ENCODE results near the gene PDE7B.

PDE7B gene

DNA sequence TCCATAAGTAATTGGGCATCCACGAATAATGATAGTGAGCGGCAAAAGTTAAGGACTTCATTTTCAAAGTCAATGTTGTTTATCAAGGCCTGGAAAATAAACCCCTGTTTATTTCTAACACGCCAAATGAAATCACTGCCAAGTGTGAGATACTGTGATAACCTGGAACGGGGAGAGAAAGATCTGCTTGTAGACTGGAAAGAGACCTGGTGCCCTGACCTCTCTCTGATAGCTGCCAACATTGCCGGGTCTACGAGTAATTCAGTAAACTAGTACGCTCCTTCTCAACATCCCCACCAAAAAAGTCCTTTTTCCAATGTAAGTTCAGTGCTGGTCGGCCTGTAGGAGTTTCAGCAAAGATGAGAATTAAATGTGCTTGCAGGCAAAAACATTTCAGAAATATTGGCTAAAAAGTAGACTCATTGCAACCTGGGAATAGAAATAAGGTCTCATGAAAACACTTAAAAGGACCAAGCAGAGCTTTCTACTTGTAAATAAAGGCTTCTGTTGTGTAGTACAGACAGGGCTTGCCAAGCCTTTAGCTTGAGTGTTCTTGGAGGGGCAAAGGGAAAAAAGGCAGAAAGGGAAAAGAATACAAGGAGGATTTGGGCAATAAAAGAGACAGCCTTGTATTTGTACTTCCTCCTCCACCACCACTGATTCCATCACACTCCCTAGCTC lies 43.9 kb downstream of the PDE7B start:
- DNase-seq, result no peak

DNA sequence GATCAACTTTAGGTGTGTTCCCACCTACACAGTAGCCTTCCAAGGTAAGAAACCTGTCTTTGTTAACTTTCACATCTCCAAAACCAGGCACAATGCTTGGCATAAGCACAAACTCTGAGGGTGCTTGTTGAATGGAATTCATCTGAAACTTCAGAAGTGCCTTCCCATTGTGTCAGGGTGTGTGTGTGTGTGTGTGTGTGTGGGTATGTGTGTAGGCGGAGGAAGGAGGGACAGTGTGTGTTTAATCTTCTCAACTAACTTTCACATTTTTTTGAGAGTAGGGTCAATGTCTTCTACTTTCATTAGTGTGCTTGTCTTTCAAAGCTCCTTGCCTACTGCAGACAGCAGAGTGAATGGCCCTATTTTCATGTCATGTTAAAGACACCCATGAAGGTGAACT lies 45.6 kb downstream of the PDE7B start:
- no peak for DNase-seq

DNA sequence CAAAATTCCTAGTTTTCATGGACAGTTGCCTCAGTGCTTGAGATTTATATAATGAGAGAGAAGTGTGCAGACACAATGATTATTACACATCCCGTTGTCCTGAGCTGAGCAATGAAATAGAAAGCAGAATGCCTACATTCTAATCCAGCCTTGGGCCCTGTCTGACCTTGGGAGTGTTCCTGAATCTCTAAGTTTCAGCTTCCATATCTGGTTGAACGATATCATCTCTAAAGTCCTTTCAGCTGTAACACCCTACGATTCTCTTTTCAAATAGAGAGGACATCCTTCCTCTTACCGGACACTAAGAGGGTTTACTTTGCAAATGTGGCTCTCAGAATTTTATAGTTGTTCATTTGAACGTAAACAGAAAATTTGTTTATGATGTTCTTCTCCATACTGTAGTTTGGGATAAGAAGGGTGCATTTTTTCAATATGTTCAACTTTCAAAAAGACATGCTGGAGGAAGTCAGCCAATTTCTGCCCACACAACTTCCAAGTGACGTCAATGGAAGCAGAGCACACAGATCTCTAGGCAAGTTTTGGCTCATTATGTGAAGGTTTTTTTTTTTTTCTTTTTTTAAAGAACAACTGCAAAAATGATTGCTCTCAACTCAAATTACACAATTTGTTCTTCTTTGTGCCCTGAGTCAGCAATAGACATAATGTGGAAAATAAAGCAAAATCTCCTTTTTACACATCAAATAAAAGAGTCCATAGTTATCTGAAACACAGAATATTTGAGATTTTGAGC lies 50.4 kb downstream of the PDE7B start:
- DNase-seq, result no peak

DNA sequence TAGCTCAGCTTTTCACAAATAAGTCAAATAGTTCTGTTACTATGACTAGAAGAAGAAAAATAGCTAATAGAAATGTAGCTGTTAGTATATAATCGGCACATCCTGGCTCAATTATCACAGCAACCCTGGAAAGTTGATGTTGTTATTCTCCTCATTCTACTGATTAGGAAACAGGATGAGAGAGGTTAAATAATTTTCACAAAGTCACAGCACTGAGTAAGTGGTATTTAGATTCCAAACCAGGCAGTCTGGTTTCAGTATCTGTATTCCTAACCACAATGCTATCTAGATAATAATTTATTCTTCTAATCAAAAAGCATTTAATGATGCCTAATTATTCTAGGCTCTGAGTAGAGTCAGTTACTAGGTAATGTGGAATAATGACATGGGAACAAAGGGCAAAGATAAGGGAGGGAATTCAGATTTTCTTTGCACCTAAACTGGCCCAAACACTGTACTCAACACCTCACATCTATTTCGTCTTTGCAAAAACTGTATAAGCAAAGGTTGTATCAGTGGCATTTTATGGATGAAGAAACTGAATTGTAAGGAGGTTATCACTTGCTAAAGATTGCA lies 51.3 kb downstream of the PDE7B start:
- DNase-seq, result no peak

DNA sequence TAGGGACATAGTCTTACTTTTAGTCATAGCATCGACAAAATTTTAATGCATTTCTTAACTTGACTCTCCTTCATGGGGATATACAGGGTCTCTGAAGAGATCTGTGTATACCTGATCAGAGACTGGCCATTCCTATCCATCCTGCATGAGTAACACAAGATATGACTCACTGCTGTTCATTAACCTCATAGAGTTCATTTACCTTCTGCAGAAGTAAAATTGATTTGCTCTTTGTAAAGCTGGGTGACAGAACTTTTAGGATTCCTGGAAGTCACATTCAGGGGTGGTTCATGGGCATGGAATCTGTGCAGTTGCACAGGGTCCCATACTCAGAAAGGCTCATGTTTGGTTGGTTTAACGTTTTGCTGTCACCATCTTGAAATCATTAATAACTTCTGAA lies 53.2 kb downstream of the PDE7B start:
- no peak for DNase-seq

DNA sequence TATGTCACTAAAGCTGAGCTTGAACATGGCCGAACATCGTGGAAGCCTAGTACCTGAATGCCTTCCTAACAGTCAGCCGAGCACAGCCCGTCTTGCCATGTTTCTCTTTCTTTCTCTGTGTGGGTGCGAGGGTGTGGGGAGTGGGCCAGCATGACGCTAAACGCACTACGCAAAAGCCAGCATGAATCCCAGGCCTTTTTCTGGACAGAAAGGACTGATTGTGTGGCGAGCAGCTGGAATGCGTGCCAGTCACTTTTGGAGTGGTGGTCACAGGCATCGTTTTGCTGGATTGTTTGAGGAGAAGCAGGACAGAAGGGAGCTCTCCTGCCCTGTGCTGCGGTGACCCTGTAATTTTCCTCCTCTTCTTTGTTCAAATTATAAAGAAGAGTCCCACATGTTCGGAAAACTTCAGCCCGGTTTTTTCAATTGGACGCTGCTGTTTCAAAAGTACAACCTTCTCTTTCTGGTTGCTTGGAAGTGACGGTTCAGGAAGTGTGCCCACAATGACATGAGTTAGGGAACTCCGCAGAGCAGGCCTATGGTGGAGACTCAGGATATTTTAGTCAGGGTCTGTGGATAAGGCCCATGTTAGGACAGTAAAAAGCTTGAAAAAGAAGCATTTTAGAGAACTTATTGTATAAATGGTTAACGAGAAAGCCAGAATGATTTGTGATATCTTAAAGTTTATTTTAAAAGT lies 54.3 kb downstream of the PDE7B start:
- DNase-seq, result no peak

DNA sequence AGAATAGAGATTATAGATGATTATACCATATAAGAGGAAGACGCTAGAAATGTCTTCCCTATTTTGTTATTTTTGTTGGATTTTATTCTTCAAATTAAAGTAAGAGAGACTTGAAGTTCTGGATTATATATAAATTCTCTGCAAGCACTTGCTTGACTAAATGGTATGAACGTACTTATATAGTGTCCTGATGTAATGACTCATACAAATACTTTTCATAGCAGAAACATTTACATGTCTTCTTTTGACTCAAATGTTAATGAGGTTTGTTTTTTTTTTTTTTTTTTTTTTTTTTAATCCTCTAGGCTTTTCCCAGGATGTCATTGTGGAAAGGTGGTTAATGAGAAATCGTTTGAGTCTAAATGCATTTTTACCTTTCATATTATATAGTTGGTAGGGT lies 55.0 kb downstream of the PDE7B start:
- DNase-seq, result no peak

DNA sequence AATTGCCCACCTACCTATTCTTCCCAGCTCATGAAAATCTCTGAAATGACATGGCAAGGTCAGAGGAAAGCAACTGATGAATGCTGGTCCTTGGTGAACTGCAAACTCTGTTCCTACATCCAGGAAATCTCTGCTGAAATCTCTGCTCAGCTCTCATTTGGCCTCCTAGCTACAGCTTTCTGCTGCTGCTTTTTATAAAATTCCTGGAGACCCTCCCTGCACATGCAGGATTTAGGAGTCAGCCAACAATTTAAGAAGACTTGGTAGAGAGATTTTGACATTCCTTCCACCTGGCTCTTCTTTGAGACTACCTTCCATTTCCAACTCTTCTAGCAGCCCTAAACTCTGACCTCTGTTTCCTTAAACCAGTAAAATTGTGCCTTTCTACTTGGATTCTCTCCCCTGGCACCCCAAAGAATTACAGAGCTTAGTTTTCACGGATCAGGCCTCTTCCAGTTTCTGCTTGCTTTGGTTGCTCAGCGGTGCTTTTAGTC lies 55.5 kb downstream of the PDE7B start:
- DNase-seq, result no peak

DNA sequence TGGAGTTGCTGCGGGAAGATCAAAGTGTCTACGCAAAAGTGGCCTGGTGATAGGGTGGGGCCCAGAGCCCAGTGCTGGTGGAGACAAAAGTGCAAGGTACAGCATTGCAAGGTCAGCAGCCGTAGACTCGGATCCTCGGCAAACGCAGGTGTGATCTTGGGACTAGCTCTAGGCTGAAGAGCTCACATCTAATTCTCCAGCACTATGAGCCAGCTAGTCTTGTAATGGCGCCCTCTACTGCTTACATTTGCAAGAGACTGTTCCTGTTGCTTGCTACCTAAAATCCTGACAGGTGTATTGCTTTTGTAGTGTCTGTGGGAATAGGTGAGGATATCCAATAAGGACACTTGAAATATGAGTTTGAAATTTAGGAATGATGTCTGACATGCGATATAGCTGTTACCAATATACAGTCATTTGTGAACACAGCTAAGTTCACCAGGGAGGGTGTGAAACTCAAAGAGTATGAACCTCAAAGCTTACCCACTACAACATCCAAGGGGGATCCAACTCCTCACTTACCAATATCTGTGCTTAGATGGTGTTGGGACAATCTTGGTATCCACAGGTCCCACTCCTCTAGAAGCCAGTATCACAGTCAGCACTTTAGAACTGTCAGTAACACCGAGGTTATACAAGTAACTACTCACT lies 58.4 kb downstream of the PDE7B start:
- peak; percentile 16 for DNase-seq

DNA sequence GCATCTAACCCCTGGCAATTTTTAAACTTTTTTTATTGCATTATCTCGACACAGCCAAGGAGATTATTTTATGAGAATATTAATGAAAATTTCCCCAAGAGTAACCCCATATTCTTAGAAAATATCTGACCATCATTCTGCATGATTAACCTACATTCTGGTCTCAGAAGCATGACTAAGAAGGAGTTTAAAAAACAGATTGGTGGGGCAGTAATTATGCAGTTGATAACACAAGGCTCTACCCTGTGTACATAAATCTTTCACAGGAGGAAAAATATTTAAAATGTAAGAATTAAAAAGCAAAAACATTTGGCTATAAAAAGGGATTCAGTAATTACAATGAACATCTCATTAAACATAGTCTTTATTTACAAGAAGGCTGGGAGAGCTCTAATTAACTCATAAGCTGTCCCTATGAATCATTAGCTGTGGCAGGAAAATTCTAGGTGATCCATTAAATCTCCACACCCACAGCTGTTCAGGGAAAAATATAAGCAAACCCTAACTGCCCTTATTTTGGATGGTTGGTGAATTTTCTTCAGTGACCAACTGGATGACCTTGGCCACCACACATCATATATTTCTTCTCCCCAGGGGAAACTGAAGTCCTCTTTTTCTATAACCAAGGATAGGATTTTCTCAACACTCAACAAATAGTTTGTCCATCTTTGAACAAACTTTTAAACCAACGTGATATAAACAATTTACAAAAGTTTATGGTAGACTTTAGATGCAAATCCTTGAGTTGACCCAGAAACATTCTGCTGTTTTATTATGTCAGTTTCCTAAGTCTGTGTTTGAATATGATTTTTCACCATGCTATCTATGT lies 59.5 kb downstream of the PDE7B start:
- no peak for DNase-seq

DNA sequence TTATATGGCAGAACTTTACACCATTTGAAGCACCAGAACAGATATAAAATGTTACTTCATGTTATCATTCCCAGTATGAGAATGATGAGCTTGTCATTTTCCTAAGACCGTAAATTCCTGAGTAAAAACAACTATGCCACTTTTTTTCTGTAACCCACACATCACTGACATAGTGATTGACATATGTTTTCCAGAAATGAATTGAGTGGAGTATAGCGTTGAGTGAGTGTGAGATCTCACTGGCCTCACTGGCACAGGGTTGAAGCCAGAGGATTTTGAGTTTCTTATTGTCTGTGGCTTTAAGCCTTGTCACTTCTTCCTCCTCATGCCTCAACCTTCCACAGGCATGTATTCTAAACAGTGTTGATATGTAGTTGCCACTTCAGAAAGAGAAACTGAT lies 62.3 kb downstream of the PDE7B start:
- DNase-seq, result no peak

DNA sequence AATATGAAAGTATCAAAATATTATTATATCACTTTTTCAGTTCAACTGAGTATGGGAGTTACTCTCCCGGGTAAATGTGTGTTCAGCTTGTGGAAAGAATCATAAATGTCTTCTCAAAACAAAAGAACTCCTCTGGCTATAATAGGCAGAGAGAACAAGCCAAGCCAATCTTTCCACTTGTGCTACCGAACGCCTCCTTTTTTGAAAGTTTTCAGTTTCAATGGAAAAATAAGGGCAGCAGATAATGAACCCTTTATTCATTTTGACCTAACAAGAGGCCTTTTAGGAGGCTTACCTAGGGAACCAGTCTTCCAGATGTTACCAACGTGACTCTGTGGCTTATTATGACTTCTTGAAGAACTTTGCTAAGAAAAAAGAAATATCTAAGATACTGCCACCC lies 67.5 kb downstream of the PDE7B start:
- DNase-seq, result no peak

DNA sequence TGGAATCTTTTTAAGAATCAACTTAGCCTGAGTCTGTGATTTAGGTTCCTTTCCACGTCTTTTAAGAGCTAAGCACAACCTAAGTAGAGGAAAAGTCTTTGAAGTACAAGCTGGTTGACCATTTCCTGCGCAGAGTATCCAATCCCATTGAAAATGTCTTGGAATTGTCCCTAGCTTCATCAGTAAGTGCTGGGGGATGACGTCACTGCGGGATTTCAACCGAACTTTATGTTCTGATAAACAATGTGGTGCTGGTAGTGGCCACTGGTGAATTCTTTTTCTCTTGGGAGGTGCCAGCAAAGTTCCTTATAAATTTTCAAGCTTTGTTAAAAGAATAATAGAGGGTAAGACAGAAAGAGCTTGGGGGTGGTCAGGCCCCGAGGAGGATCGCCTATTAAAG lies 69.2 kb downstream of the PDE7B start:
- DNase-seq, result no peak

DNA sequence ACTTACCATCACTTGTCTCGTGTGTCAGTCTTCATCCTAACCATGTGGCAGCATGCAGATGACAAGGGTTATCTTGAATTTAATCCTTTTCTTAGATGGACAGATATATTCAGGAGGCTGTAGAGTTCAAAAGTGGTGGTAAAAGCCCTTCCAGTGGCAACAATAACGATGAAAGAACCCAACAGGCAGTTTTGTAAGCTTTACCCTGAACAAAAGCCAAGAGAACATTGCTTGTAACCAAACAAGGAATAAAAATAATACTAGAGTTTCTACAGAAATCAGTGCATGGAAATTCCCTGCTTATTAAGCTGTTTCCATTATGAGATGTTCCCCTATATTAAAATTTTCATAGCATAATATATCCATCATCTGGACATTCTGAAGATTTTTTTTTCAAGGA lies 69.7 kb downstream of the PDE7B start:
- no peak for DNase-seq

DNA sequence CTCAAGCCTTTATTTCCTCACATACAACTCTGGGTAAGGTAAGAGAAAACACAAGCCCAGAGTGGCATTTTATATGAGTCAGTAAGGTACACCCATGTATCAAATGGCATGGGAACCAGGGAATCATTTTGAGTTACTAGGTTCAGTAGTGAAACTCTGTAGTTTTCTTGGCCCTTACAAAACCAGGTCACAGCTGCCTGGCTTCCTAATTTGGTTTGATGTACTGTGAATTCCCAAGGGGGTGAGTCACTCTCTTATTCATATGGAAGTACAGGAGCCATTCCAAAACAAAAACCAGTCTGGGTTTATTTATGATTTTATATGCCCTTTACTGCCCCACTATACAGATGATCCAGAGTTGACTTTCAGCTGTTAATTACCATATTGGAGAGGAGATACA lies 70.7 kb downstream of the PDE7B start:
- no peak for DNase-seq

DNA sequence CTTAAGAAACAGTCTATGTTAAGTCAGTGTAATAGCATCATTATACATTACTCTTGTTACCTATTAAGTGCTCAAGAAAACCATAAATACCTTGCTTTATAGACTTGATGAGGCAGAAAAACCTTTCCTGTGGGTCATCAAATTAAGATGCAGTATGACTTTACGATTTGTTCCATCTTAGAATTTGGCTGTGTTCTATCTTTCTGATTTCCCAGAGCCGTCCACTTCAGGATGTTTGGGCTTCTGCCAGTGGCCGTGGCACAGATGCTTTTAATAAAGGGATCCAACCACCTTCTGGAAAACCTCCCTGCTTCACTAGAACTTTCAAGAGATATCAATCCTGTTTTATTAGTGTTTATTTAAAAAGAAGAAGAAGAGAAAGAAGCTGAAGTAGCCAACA lies 71.2 kb downstream of the PDE7B start:
- no peak for DNase-seq

DNA sequence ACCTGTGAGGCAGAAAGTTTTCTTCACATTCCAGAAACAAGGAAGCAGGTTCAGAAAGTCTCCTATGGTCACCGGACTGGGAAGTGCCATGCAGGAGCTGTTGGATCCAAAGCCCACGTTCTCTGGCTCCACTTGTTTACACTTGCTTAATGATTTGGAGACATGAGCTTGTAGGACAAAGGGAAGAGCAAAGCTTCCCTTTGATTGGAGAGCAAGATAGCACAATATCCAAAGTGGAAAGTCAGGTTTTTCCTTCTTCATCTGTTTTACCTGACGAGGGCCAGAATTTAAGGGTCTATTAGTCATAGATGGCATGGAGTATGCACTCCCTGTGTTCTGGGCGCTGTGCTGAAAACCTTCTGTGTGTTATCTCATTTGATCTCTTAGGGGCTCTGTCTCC lies 81.2 kb downstream of the PDE7B start:
- DNase-seq, result peak; percentile 29

DNA sequence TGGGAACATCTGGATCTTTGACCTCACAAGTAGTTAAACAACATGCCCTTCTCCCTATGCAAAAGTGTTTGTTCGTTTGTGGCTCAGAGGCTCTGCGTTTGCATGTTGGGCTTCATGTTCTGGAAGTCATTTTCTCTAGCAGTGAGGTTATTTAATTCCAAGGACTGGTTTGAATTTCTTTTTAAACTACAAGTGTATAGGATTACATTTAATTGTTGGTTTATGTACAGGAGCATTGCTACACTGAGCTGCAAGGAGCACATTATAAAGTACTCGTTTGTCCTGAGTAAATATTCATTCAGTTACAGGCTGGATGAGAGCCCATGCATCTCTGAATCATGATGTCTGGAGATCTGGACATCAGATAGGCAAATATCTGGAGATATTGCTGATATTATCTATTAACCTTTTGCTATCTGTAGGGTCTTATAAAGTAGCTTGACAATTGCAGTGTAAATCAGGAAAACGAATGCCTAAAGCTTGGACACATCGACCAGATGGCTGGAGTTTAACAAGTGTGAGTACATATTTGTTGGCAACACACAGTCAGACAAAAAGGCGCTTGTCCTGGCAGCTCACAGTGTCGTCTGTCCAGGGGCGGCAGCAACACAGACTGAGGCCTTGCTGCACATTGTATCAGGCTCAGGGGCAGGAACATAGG lies 84.6 kb downstream of the PDE7B start:
- DNase-seq, result no peak

DNA sequence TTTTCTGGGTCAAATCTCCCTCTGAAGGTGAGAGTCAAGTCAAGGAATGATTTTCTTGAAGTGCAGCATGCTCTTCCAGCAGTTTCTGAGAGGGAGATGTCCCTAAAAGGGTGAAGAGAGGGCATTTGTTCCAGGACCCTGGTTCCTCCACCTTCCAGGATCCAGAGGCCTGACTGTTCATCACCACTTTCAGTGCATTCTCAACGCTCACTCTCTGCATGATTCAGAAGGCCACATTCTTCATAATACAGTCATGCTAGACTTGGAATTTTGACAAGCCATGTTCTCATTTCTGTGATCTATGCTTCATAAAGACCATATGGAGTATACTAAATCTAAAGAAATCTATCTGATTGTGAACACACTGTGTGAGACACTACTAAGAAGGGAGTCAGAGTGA lies 85.1 kb downstream of the PDE7B start:
- DNase-seq, result no peak

DNA sequence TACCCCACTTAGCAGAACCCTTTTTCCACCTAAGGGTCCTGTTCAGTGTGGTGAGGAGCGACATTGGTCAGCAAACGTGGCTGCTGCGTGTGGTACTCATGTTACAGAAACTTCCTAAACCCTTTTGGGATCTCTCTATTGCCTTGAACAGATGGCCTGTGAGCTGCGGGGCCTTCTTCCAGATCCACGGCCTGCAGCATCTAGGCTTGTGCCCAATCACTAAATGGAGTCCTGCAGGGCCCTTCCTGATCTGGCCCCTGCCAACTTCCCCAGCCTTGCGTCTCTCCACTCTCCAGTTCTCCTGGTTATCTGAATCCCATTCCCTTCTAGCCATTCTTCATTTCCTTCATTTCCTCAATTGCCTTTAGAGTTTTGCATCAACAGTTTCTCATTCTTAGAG lies 85.6 kb downstream of the PDE7B start:
- no peak for DNase-seq

DNA sequence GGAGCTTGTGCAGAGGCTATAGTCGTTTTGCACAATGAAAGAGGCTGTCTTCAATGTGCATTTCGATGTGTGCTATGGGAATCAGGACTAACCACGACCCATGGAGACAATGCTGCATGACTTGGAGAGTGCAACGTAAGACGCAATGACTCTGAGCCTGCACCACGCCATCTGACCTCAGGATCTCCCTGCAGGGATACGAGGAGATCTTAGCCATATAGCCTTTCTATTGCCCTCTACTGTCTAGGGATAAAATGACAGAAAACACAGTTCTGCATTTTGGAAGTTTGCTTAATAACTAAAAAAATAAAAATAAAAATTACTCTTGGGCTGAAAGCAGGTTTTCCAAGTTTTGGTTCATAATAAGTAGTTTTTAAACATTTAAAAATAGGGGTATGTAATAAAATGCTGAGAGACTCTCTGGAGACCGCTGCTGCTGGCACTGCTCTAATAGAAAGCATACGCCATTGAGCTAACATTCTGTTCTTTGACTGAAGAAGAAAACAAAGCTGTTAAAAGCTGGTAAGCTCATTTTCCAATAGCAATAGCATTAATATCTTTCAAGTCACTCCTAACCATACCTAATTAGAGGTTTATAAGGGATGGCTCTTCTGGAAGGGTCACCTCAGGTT lies 87.2 kb downstream of the PDE7B start:
- DNase-seq, result no peak

All from NCI-H510A (cell line).